ENCODE results near the gene STAT5B.

STAT5B gene

DNA sequence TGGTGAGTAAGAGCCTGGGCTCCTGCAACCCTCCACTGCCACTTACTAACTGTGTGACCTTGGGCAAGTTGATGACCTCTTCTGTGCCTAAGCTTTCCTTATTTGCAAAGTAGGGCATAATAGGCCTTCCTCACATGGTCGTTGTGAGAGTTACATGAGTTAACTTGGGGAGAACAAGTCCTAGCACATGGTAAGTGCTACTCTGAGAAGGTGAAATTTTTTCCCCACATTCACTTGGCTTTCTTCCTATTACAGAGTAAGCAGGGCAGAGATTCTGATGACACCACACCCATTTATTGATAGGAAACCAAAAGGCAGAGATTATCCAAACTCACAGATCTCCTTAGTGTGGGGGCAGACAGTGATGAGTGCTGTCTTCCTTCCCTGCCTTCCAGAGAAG, 96.9 kb downstream of the STAT5B start:
- no peak overlapping the region for H3K4me3 Mint-ChIP-seq
- H3K27me3 Mint-ChIP-seq: peaks cover 12 to 15% of the 10 kb centered on the region in 2 donors
- H3K4me1 Mint-ChIP-seq: peaks cover 53 to 70% of the 10 kb centered on the region in 2 donors
- DNase-seq: no peak
- ATAC-seq (replicated peaks): no peak
- H3K9me3 Mint-ChIP-seq: no peaks in the 10 kb centered on the region
- peak overlapping the region; percentile 14 for H3K27ac Mint-ChIP-seq
- peaks cover 20 to 26% of the 10 kb centered on the region in 2 donors for H3K36me3 Mint-ChIP-seq

DNA sequence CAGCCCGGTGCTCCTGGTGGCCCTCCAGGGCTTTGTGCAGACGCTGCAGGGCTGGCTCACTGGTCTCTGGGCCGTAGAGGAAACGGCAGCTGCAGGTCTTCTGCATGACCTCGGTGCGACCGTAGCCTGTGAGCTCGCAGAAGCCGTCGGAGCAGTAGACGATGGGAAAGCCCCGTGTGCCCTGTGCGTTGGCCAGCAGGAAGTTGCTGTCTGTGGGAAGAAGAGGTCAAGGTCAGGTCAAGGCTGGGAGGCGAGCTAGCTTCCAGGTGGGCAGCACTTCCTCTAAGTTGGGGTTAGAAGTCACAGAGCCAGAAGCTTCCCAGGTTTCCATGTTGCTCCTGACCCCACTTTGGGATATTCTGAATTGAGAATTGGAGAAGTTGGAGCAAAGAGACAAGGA, 97.4 kb downstream of the STAT5B start:
- DNase-seq (peak; percentile 42), ATAC-seq (replicated peaks) (peak; percentile 58 to 64)
- peaks cover 12 to 15% of the 10 kb centered on the region in 2 donors for H3K27me3 Mint-ChIP-seq
- peak overlapping the region in 1 of 2 donors; percentile 1 for H3K4me3 Mint-ChIP-seq
- H3K27ac Mint-ChIP-seq: peak overlapping the region; percentile 59
- peaks cover 50 to 65% of the 10 kb centered on the region in 2 donors for H3K4me1 Mint-ChIP-seq
- H3K9me3 Mint-ChIP-seq: no peaks in the 10 kb centered on the region
- peaks cover 23 to 30% of the 10 kb centered on the region in 2 donors for H3K36me3 Mint-ChIP-seq

DNA sequence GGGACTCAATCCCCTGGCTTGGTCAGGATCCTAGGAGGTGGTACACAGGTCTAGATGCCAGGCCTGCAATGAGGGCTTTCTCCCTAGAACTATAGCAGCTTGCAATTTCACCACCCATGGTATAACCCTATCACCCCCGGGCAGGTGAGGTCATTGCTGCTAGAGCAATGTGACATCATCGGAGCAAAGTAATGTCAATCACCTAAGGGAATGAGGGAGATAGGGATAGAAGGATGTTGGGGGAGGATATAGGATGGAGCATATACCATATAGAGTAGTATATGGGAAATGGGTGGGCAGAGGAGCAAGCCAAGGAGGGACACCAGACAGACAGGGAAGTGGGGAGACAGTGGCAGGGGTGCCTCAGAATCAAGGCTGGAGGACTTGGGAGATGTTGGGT, 98.5 kb downstream of the STAT5B start:
- no peak for ATAC-seq (replicated peaks)
- no peak for DNase-seq
- H3K4me1 Mint-ChIP-seq: peaks cover 39 to 54% of the 10 kb centered on the region in 2 donors
- no peaks in the 10 kb centered on the region for H3K9me3 Mint-ChIP-seq
- H3K27me3 Mint-ChIP-seq: peaks cover 12 to 15% of the 10 kb centered on the region in 2 donors
- H3K36me3 Mint-ChIP-seq: peaks cover 23 to 28% of the 10 kb centered on the region in 2 donors
- peak overlapping the region; percentile 43 for H3K27ac Mint-ChIP-seq
- H3K4me3 Mint-ChIP-seq: no peak overlapping the region

GRCh38 chr17:42174126-42174783, 101.9 kb downstream of the STAT5B start:
- peaks cover 30 to 41% of the 10 kb centered on the region in 2 donors for H3K36me3 Mint-ChIP-seq
- no peak overlapping the region for H3K27ac Mint-ChIP-seq
- no peak for DNase-seq
- H3K4me1 Mint-ChIP-seq: peaks cover 14 to 21% of the 10 kb centered on the region in 2 donors
- no peak overlapping the region for H3K4me3 Mint-ChIP-seq
- no peak for ATAC-seq (replicated peaks)
- peaks cover 12 to 15% of the 10 kb centered on the region in 2 donors for H3K27me3 Mint-ChIP-seq
- no peaks in the 10 kb centered on the region for H3K9me3 Mint-ChIP-seq

- H3K9me3 Mint-ChIP-seq: no peaks in the 10 kb centered on the region
- peaks cover 27 to 36% of the 10 kb centered on the region in 2 donors for H3K36me3 Mint-ChIP-seq
- no peak overlapping the region for H3K4me3 Mint-ChIP-seq
- no peak for DNase-seq
- no peak overlapping the region for H3K27ac Mint-ChIP-seq
- no peak for ATAC-seq (replicated peaks)
- H3K4me1 Mint-ChIP-seq: peaks cover 7 to 10% of the 10 kb centered on the region in 2 donors
- H3K27me3 Mint-ChIP-seq: peaks cover 9 to 15% of the 10 kb centered on the region in 2 donors
These were observed 104.4 kb downstream of the STAT5B start for GRCh38 chr17:42171831-42172230.

DNA sequence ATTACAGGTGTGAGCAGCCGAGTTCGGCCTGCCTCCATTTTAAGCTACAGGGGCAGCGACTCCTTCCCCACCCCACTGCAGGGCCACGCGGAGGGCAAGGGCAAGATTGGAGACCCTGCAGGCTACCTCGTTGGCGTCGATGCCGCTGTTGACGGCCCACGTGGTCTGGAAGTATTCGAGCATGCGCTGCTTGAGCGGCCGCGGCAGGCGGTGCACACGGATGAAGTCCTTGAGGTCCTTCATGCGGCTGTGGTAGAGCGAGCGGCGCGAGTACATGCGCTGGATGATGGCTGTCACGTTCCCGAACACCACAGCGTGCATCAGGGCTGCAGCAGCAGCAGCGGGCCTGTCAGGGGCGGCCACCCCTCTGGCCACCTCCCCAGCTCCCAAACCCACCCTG, 106.8 kb downstream of the STAT5B start:
- ATAC-seq (replicated peaks): no peak
- no peaks in the 10 kb centered on the region for H3K27me3 Mint-ChIP-seq

DNA sequence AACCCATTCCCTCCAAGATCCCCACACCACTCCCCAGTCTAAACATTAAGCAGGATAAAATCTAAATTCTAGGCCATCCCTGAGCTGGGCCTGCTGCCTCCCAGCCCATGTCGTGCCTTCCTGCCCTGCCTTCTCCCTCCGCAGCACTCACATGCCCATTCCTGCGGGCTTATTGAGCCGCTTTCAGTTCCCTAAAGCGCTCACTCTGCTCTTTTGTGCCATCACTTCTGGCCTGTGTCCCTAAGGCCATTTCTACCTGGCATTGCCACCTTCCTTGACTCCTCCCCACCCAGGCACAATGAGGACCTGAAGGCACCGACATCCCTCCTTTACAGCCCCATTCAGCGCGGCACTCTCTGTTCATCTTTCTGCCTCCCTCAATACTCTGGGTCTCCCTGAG, 108.4 kb downstream of the STAT5B start:
- Mint-ChIP-seq H3K9me3 (no peaks in the 10 kb centered on the region), H3K27me3 (no peaks in the 10 kb centered on the region), H3K36me3 (peaks cover 17 to 22% of the 10 kb centered on the region in 2 donors), H3K4me1 (peaks cover 9 to 12% of the 10 kb centered on the region in 2 donors), H3K27ac (no peak overlapping the region), H3K4me3 (no peak overlapping the region)
- no peak for DNase-seq
- no peak for ATAC-seq (replicated peaks)

More for the DNA sequence above, 106.8 kb downstream of the STAT5B start:
- H3K4me1 Mint-ChIP-seq: peaks cover 7 to 12% of the 10 kb centered on the region in 2 donors
- H3K27ac Mint-ChIP-seq: no peak overlapping the region
- DNase-seq: no peak
- no peak overlapping the region for H3K4me3 Mint-ChIP-seq
- H3K9me3 Mint-ChIP-seq: no peaks in the 10 kb centered on the region
- peaks cover 20 to 26% of the 10 kb centered on the region in 2 donors for H3K36me3 Mint-ChIP-seq

DNA sequence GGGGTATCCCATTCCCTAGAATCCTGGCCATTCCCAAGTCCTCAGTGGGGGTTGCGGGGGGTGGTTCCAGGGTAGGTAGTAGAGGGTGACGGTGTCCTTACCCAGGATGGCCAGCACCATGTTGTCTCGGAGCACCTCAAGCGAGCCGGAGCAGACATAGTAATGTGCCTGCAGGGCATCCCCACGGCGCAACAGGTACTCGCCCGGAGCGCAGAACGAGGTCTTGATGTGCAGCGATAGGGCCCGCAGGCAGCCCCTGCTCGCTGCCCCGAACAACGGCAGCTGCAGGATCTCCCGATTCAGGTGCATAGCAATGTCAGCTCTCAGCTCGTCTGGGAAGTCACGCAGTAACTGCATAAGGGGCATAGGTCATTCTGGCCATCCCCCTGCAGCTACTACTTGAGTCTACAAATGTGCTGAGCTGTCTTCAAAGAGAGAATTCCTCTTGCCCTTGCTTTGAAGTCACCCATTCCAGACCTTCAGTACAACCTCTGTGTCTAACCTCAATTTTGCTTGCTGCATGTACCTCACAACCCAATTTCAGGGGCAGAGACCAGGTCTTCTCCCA, 109.9 kb downstream of the STAT5B start:
- no peak for DNase-seq
- no peak for ATAC-seq (replicated peaks)
- H3K4me3 Mint-ChIP-seq: no peak overlapping the region
- H3K9me3 Mint-ChIP-seq: no peaks in the 10 kb centered on the region
- no peaks in the 10 kb centered on the region for H3K27me3 Mint-ChIP-seq
- H3K4me1 Mint-ChIP-seq: peaks cover 14 to 18% of the 10 kb centered on the region in 2 donors
- peaks cover 16 to 17% of the 10 kb centered on the region in 2 donors for H3K36me3 Mint-ChIP-seq
- H3K27ac Mint-ChIP-seq: no peak overlapping the region

GRCh38 chr17:42165751-42166150, 110.4 kb downstream of the STAT5B start:
- ATAC-seq (replicated peaks): no peak
- DNase-seq: no peak
- H3K27ac Mint-ChIP-seq: no peak overlapping the region
- peaks cover 12% of the 10 kb centered on the region in 2 donors for H3K36me3 Mint-ChIP-seq
- no peaks in the 10 kb centered on the region for H3K9me3 Mint-ChIP-seq
- H3K4me3 Mint-ChIP-seq: no peak overlapping the region
- peaks cover 16 to 21% of the 10 kb centered on the region in 2 donors for H3K4me1 Mint-ChIP-seq
- H3K27me3 Mint-ChIP-seq: no peaks in the 10 kb centered on the region

- Mint-ChIP-seq H3K36me3 (peaks cover 5 to 8% of the 10 kb centered on the region in 2 donors), H3K9me3 (no peaks in the 10 kb centered on the region), H3K4me3 (no peak overlapping the region), H3K27ac (peak overlapping the region; percentile 26), H3K27me3 (no peaks in the 10 kb centered on the region), H3K4me1 (peaks cover 16 to 21% of the 10 kb centered on the region in 2 donors)
- DNase-seq (no peak), ATAC-seq (replicated peaks) (no peak)
These were observed 112.3 kb downstream of the STAT5B start for GRCh38 chr17:42163696-42164407.

DNA sequence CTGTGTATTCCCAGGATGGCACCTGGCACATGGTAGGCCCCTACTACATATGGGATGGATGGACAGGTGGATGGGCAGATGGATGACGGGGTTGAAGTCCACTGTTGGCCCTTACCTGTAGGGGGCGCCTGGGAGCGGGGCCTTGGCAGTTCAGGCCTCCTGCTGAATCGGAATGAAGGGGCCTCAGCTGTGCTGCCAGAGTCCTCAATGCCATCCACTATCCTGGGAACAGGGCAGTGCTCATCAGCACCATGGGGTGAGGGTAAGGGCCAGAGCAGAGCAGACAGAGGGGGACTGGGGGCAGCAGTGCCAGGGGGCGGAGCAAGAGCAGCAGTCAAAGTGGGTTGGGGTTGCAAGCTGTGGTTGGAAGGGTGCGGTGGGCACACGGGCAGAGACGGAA, 113.1 kb downstream of the STAT5B start:
- Mint-ChIP-seq H3K27me3 (no peaks in the 10 kb centered on the region), H3K4me3 (no peak overlapping the region), H3K4me1 (peaks cover 16 to 21% of the 10 kb centered on the region in 2 donors), H3K36me3 (peaks cover 5 to 8% of the 10 kb centered on the region in 2 donors), H3K9me3 (no peaks in the 10 kb centered on the region), H3K27ac (peak overlapping the region; percentile 15)
- no peak for ATAC-seq (replicated peaks)
- no peak for DNase-seq

GRCh38 chr17:42160531-42160910, 115.7 kb downstream of the STAT5B start:
- peaks cover 1 to 4% of the 10 kb centered on the region in 2 donors for H3K36me3 Mint-ChIP-seq
- no peak overlapping the region for H3K4me3 Mint-ChIP-seq
- no peak for ATAC-seq (replicated peaks)
- H3K4me1 Mint-ChIP-seq: peaks cover 16 to 17% of the 10 kb centered on the region in 2 donors
- no peaks in the 10 kb centered on the region for H3K9me3 Mint-ChIP-seq
- H3K27me3 Mint-ChIP-seq: no peaks in the 10 kb centered on the region
- H3K27ac Mint-ChIP-seq: no peak overlapping the region
- no peak for DNase-seq

DNA sequence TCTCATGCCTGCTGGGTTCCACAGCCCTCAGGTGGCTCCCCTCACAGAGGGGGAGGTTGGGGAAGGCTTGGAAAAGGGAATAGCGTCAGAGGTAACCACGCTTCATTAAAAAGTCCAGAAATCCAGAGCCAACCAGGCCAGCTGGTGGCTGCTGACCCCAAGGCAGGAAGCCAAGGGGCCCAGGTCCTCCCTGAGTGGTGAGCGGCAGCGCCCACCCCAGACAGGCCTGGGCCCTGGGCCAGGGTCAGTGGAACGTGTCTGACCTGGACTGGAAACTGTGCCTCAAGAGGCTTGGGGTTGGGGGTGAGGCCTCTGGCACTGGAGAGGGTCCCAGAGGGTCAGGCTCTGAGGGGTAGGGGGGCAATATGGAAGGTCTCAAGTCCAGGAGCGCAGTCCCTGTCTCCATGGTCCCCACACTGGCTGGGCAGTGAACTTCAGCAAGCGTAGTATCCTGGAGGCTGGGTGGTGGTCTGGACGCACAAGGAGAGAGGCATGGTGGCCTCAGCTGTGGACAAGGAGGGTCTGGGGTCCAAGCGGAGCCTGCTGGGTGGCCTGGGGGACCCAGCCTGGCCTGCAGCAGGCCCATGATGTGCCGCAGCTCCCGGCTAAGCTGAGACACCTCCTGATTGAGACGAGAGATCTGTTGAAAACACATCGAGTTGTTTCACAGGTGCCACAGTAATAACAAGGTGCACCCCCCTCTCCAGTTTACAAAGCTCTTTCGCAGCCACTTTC, 116.2 kb downstream of the STAT5B start:
- DNase-seq (no peak), ATAC-seq (replicated peaks) (no peak)
- Mint-ChIP-seq H3K36me3 (peaks cover 0 to 3% of the 10 kb centered on the region in 2 donors), H3K27ac (no peak overlapping the region), H3K27me3 (no peaks in the 10 kb centered on the region), H3K4me1 (peaks cover 19 to 22% of the 10 kb centered on the region in 2 donors), H3K4me3 (no peak overlapping the region), H3K9me3 (no peaks in the 10 kb centered on the region)

GRCh38 chr17:42155614-42156045, 120.6 kb downstream of the STAT5B start:
- ATAC-seq (replicated peaks) (no peak), DNase-seq (no peak)
- peaks cover 15 to 18% of the 10 kb centered on the region in 2 donors for H3K36me3 Mint-ChIP-seq
- H3K9me3 Mint-ChIP-seq: no peaks in the 10 kb centered on the region
- H3K27me3 Mint-ChIP-seq: no peaks in the 10 kb centered on the region
- peak overlapping the region; percentile 97 for H3K27ac Mint-ChIP-seq
- peak overlapping the region; percentile 93 to 98 for H3K4me3 Mint-ChIP-seq
- peaks cover 31 to 49% of the 10 kb centered on the region in 2 donors for H3K4me1 Mint-ChIP-seq
